ENCODE results near the gene USP6. TPM values are rescaled to one million over a fixed set of nuclear protein-coding genes. Genes with fewer than 3 reads are reported as not detected.

The USP6 gene
- total RNA-seq, 2 donors from 2014 or later, result 0.13 TPM

DNA sequence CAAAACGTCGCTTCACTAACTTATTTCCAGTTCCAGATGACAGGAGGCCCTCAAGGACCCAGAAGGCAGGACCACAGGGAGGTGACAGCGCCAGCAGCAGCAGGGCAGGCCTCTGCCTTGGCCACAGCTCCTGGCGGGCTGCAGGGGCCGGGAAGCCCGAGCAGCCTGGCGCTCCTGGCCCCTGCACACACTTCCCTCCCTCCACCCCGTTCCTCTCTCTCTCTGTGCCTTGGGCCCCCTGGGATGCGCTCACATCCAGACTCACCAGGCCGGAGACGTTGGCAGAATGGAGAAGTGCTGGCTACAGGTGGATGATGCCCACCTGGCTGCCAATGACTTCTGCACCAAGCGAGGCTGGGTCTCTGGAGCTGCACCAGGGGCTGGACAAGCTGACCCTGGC, 63.2 kb downstream of the USP6 start:
- Histone ChIP-seq H3K9ac (ENCODE audit: extremely low read depth, low read length, poor library complexity, severe bottlenecking) (no peak overlapping the region), H3K4me3 (ENCODE audit: low read length) (no peak overlapping the region), H3K9me3 (ENCODE audit: control insufficient read depth, low read length) (peaks cover 89% of the 10 kb centered on the region), H3K4me1 (ENCODE audit: control insufficient read depth, insufficient read depth, low read length) (no peaks in the 10 kb centered on the region), H3K27ac (ENCODE audit: low read depth, low read length) (no peak overlapping the region), H3K27me3 (ENCODE audit: control insufficient read depth, insufficient read depth, low read length, poor library complexity, severe bottlenecking) (no peaks in the 10 kb centered on the region), H3K36me3 (ENCODE audit: control insufficient read depth, insufficient read depth, low read length) (peaks cover 32% of the 10 kb centered on the region)
- no peak for DNase-seq
- Mint-ChIP-seq H3K36me3 (ENCODE audit: low read depth) (peaks cover 71% of the 10 kb centered on the region), H3K4me1 (no peaks in the 10 kb centered on the region), H3K27ac (no peak overlapping the region), H3K9me3 (peaks cover 90% of the 10 kb centered on the region), H3K4me3 (no peak overlapping the region), H3K27me3 (ENCODE audit: insufficient read depth) (no peaks in the 10 kb centered on the region)
- TF ChIP-seq, protein P1, sequence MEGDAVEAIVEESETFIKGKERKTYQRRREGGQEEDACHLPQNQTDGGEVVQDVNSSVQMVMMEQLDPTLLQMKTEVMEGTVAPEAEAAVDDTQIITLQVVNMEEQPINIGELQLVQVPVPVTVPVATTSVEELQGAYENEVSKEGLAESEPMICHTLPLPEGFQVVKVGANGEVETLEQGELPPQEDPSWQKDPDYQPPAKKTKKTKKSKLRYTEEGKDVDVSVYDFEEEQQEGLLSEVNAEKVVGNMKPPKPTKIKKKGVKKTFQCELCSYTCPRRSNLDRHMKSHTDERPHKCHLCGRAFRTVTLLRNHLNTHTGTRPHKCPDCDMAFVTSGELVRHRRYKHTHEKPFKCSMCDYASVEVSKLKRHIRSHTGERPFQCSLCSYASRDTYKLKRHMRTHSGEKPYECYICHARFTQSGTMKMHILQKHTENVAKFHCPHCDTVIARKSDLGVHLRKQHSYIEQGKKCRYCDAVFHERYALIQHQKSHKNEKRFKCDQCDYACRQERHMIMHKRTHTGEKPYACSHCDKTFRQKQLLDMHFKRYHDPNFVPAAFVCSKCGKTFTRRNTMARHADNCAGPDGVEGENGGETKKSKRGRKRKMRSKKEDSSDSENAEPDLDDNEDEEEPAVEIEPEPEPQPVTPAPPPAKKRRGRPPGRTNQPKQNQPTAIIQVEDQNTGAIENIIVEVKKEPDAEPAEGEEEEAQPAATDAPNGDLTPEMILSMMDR (conservative IDR thresholded peaks at IDR 0.05), result no peak
- 94 to 100% methylated on average over 3 to 12 of the region's 12 CpGs for WGBS, 2 experiments (ENCODE audit: insufficient coverage in 1 of 2, insufficient read length in 1 of 2)

- WGBS, 2 experiments (ENCODE audit: insufficient coverage in 1 of 2, insufficient read length in 1 of 2), result 88 to 97% methylated on average over 5 to 10 of the region's 10 CpGs
These were observed 65.9 kb downstream of the USP6 start for GRCh38 chr17:5181509-5182305.

DNA sequence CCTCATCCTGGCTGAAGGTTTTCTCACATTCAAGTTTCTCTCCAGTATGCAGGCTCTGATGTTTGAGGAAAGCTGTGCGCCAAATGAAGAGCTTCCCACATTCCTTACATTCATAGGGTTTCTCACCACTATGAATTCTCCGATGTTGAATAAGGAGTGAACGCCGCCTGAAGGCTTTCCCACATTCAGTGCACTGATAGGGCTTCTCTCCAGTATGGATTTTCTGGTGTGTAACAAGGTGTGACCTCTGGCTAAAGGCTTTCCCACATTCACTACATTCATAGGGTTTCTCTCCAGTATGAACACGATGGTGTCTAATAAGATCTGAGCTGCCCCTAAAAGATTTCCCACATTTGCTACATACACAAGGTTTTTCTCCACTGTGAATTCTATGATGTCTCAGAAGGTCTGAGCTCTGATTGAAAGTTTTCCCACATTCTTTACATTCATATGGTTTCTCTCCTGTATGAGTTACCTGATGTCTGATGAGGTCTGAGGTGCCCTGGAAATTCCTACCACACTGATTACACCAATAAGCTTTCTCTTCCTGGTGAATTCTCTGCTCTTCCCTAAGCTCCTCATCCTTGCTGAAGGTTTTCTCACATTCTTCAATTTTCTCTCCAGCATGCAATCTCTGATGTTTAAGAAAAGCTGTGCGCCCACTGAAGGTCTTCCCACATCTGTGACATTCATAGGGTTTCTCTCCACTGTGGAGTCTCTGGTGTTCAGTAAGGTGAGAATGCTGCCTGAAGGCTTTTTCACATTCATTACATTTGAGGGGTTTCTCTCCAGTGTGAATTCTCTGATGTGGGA, 67.0 kb downstream of the USP6 start:
- H3K4me3 Mint-ChIP-seq, result no peak overlapping the region
- H3K9me3 Mint-ChIP-seq, result peaks cover 96% of the 10 kb centered on the region
- no peak overlapping the region for H3K27ac Mint-ChIP-seq

More at GRCh38 chr17:5181509-5182305, 65.9 kb downstream of the USP6 start:
- peaks cover 96% of the 10 kb centered on the region for H3K9me3 Mint-ChIP-seq
- Histone ChIP-seq H3K4me1 (ENCODE audit: control insufficient read depth, insufficient read depth, low read length) (no peaks in the 10 kb centered on the region), H3K27ac (ENCODE audit: low read depth, low read length) (no peak overlapping the region), H3K4me3 (ENCODE audit: low read length) (peak overlapping the region; percentile 82), H3K27me3 (ENCODE audit: control insufficient read depth, insufficient read depth, low read length, poor library complexity, severe bottlenecking) (no peaks in the 10 kb centered on the region), H3K9ac (ENCODE audit: extremely low read depth, low read length, poor library complexity, severe bottlenecking) (no peak overlapping the region), H3K36me3 (ENCODE audit: control insufficient read depth, insufficient read depth, low read length) (peaks cover 34% of the 10 kb centered on the region), H3K9me3 (ENCODE audit: control insufficient read depth, low read length) (peaks cover 98% of the 10 kb centered on the region)
- peaks cover 75% of the 10 kb centered on the region for H3K36me3 Mint-ChIP-seq (ENCODE audit: low read depth)
- H3K27ac Mint-ChIP-seq, result no peak overlapping the region
- DNase-seq, result peak; percentile 3
- TF ChIP-seq, protein P1 (conservative IDR thresholded peaks at IDR 0.05), result no peak
- no peaks in the 10 kb centered on the region for H3K4me1 Mint-ChIP-seq
- no peaks in the 10 kb centered on the region for H3K27me3 Mint-ChIP-seq (ENCODE audit: insufficient read depth)
- H3K4me3 Mint-ChIP-seq, result no peak overlapping the region

More for the DNA sequence above, 67.0 kb downstream of the USP6 start:
- peaks cover 80% of the 10 kb centered on the region for H3K36me3 Mint-ChIP-seq (ENCODE audit: low read depth)
- Histone ChIP-seq H3K27ac (ENCODE audit: low read depth, low read length) (no peak overlapping the region), H3K27me3 (ENCODE audit: control insufficient read depth, insufficient read depth, low read length, poor library complexity, severe bottlenecking) (no peaks in the 10 kb centered on the region), H3K9me3 (ENCODE audit: control insufficient read depth, low read length) (peaks cover 100% of the 10 kb centered on the region), H3K4me1 (ENCODE audit: control insufficient read depth, insufficient read depth, low read length) (no peaks in the 10 kb centered on the region), H3K9ac (ENCODE audit: extremely low read depth, low read length, poor library complexity, severe bottlenecking) (no peak overlapping the region), H3K36me3 (ENCODE audit: control insufficient read depth, insufficient read depth, low read length) (peaks cover 37% of the 10 kb centered on the region), H3K4me3 (ENCODE audit: low read length) (peak overlapping the region; percentile 82)
- H3K27me3 Mint-ChIP-seq (ENCODE audit: insufficient read depth), result no peaks in the 10 kb centered on the region
- 95 to 100% methylated on average over 2 to 5 of the region's 6 CpGs for WGBS, 2 experiments (ENCODE audit: insufficient coverage in 1 of 2, insufficient read length in 1 of 2)
- no peak for DNase-seq
- TF ChIP-seq, protein P1 (conservative IDR thresholded peaks at IDR 0.05), result no peak
- H3K4me1 Mint-ChIP-seq, result no peaks in the 10 kb centered on the region
